GM10248 (cell line): ENCODE results near the gene FOXL3.
"Not testable (repeated sequence)": the region's sequence is repeated elsewhere in the genome, so short reads cannot be mapped to it uniquely, and the experiment has no call there.

Experiments used
- CTCF ChIA-PET: fragments of 300-600 bp; sonication (Branson Sonifier 250); formaldehyde crosslinking; extraction: SDS; loops from one replicate; lab custom pipeline; 2021; ENCODE audit warnings: antibody characterized with exemption; lab: Yijun Ruan, JAX
- POLR2A ChIA-PET: fragments of 350-650 bp; sonication (Branson Sonifier 250); formaldehyde crosslinking; extraction: SDS; loops from one replicate; lab custom pipeline; 2020; ENCODE audit warnings: antibody characterized with exemption; lab: Yijun Ruan, JAX
- DNase-seq: peaks from one replicate; pipeline ENCODE4 v3.0.0; 2012; ENCODE audit errors: extremely low spot score
- CTCF ChIP-seq: IDR thresholded peaks from 2 replicates; pipeline ENCODE4 v1.5.1; 2012; ENCODE audit warnings: mild to moderate bottlenecking, low read depth; ENCODE audit errors: extremely low read depth, missing control alignments, control extremely low read depth

FOXL3 gene

DNA sequence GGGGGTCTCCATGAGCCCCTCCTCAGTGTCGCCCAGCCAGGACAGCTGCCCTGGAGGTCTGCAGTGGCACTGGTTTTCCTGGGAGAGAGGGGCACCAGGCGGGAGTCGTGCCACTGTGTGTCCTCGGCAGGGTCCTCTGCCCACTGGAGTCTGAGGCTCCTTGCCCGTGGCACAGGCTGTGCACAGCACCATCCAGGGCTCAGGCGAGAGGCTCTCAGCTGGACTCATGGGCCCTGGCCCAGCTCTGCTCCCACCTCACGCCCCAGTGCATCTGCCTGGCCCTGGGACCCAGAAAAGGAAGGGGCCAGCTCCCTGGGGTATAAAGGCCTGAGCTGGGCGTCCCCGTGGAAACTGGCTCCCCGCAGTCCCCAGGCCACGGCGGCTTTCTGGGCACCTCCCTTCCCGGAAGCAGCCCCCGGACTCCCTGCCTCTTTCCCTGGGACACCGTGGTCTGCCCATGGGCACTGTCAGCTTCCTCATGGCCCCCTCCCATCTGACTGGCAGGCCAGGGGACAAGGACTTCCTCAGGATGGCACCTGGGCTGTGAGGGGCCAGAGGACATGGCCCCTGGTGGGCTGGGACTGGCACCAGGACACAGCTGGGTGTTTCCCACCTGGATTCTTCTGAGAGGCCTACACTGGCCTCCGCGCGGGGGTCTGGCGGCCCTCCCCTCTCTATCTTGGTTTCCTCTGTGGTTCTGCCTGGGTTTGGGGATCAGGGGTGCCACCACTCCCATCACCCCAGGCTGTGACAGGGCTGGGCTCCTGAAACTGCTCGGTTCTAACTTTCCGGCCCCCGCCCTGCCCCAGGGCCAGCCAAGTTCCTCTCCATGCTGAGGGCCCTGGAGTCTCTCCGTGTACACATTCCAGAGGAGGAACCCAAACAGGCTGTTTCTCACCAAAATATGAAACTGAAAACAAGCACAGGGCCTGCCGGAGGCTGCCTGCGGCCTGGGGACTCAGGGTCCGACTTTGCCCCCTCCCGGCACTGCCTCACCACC, 5.5 kb downstream of the FOXL3 start:
- CTCF ChIA-PET: no interaction called here
- no peak for TF ChIP-seq CTCF
- no peak for DNase-seq
- POLR2A ChIA-PET: no interaction called here

DNA sequence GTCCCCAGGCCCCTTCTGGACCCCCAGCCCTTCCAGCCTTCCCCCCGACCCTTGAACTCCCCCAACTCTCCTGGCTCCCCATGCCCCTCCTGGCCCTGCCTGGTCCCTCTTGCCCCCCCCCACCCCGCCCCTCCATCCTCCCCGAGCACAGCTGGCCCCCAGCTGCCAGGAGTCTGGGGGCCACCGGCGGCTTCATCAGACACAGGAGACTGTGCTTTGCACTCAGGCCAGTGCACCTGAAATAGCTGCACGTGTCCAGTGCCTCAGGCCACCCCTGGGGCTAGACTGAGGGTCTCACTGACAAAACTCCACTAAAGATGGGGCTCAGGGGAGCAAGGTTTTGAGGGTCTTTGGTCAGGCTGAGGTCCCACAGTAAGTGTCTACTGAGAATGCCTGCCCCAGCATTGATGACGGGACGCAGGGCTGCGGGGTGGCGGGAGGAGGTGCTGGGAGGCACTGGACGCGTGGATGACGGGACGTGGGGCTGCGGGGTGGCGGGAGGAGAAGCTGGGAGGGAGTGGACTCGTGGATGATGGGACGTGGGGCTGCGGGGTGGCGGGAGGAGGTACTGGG, 6.5 kb downstream of the FOXL3 start:
- ChIA-PET CTCF (no interaction called here), POLR2A (no interaction called here)
- no peak for DNase-seq
- no peak for TF ChIP-seq CTCF

DNA sequence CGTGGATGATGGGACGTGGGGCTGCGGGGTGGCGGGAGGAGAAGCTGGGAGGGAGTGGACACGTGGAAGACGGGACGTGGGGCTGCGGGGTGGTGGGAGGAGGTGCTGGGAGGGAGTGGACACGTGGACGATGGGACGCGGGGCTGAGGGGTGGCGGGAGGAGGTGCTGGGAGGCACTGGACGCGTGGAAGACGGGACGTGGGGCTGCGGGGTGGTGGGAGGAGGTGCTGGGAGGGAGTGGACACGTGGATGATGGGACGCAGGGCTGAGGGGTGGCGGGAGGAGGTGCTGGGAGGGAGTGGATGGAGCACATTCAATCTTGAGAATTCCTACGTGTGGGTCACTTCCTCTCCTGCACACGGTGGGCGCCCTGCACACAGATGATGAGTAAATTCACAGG, 7.2 kb downstream of the FOXL3 start:
- CTCF ChIA-PET, POLR2A ChIA-PET, DNase-seq: not testable (repeated sequence)

DNA sequence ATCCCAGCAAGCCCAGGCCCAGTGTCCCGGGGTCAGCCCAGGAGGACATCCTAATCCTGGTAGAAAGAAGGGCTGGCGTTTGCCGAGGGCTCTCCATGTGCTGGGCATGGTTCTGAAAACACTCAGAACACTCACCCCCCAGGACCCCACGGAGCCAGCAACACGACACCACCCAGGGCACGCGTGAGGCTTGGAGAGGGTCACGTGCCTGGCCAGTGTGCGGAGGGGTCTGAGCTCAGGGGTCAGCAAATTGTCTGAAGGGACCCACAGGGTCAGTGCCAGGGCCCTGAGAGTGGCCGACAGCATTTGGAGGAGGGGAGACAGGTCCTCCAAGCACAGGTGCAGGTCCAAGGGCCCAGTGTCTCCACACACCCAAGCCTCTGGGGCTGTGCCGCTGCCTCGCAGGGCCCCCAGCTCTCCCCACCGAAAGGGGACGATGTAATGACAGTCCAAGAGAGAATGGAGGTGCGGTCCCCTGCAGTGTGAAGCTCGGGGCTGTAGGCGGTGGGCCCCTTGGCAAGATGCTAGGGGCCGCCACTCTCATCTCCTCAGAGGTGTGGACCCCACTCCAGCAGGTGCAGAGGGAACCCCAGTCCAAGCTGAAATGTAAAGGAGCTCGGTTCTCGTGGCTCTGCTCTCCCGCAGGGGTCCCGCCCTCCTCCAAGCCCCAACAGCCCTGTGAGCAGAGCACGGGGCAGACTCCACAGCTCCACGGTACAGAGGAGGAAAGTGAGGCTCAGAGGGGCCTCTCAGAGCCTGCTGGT, 7.8 kb downstream of the FOXL3 start:
- TF ChIP-seq CTCF: no peak
- POLR2A ChIA-PET: no interaction called here
- CTCF ChIA-PET: no interaction called here
- no peak for DNase-seq

GRCh38 chr7:298375-298702, 8.4 kb downstream of the FOXL3 start:
- CTCF ChIA-PET: no interaction called here

GRCh38 chr7:298743-299142, 8.8 kb downstream of the FOXL3 start:
- DNase-seq: no peak
- CTCF ChIA-PET: no interaction called here
- POLR2A ChIA-PET: no interaction called here
- no peak for TF ChIP-seq CTCF

More at GRCh38 chr7:298375-298702, 8.4 kb downstream of the FOXL3 start:
- POLR2A ChIA-PET: no interaction called here
- no peak for DNase-seq
- no peak for TF ChIP-seq CTCF
